Right hindlimb (tissue), 1 donor: ENCODE measurements around the gene CACNG6.
"Not testable (repeated sequence)": the region's sequence is repeated elsewhere in the genome, so short reads cannot be mapped to it uniquely, and the experiment has no call there.

Source experiments
- DNase-seq: peaks from one replicate; pipeline ENCODE4 v3.0.0-alpha.2; 2018

CACNG6 gene

GRCh38 chr19:54009440-54009839 is 18.0 kb downstream of the CACNG6 start:
- DNase-seq = no peak

- no peak for DNase-seq
These were observed 19.0 kb downstream of the CACNG6 start for GRCh38 chr19:54010474-54010873.

- DNase-seq = no peak
These were observed 20.2 kb downstream of the CACNG6 start for GRCh38 chr19:54011507-54012211.

DNA sequence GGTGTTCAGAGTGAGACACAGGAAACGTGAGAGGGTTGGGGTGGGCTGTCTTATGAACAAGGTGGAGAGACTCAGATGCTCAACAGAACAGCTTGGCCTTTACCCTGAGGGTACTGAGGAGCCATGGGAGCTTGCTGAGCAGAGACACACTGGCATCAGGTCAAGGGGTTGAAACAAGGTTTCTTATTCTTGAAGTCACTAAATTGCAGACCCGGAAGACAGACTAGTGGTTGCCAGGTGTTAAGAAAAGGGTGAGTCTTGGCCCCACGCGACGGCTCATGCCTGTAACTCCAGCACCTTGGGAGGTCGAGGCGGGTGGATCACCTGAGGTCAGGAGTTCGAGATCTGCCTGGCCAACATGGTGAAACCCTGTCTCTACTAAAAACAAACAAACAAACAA is 22.4 kb downstream of the CACNG6 start:
- no peak for DNase-seq

GRCh38 chr19:54014920-54015560 is 23.6 kb downstream of the CACNG6 start:
- DNase-seq = no peak

- no peak for DNase-seq
These were observed 25.8 kb downstream of the CACNG6 start for GRCh38 chr19:54017261-54017660.

GRCh38 chr19:54021363-54021762 is 29.9 kb downstream of the CACNG6 start:
- no peak for DNase-seq

DNA sequence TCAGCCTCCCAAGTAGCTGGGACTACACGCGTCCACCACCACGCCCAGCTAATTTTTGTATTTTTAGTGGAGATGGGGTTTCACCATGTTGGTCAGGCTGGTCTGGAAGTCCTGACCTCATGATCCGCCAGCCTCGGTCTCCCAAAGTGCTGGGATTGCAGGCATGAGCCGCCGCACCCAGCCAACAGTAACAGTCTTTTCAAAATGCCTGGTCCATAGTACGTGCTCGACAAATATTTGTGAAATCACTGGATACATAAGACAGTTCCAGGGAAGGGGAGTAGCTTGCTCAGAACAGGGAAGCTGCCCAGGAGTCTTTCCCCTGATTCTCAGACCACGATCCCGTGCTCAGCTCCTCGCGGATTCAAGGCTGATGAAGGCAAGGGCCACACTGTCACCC is 30.5 kb downstream of the CACNG6 start:
- DNase-seq = no peak

- DNase-seq = no peak
These were observed 31.8 kb downstream of the CACNG6 start for GRCh38 chr19:54023191-54023590.

DNA sequence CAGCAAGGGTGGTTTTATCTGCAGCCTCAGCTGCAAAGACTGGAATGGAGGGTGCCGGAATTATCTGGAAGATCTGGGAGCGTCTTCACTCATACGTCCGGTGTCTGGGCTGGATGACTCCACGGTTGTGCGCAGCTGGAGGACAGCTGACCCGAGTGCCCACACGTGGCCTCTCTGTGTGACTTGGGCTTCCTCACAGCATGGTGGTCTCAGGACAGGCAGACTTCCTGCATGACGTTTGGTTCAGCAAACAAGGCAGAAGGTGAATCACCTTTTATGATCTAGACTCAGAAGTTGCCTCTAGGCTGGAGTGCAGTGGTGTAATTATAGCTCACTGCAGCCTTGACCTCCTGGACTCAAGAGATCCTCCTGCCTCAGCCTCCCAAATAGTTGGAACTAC is 33.2 kb downstream of the CACNG6 start:
- DNase-seq = no peak

GRCh38 chr19:54026656-54027055 is 35.2 kb downstream of the CACNG6 start:
- DNase-seq = no peak

DNA sequence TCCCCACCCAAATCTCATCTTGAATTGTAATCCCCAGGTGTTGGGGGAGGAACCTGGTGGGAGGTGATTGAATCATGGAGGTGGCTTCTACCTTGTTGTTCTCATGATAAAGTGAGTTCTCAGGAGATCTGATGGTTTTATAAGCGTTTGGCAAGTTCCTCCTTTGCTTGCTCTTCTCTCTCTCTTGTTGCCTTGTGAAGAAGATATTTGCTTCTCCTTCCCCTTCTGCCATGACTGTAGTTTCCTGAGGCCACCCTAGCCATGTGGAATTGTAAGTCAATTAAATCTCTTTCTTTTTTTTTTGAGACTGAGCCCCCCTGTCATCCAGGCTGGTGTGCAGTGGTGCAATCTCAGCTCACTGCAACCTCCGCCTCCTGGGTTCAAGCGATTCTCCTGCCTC is 37.9 kb downstream of the CACNG6 start:
- DNase-seq = no peak

GRCh38 chr19:54029930-54030490 is 38.6 kb downstream of the CACNG6 start:
- DNase-seq = no peak

DNA sequence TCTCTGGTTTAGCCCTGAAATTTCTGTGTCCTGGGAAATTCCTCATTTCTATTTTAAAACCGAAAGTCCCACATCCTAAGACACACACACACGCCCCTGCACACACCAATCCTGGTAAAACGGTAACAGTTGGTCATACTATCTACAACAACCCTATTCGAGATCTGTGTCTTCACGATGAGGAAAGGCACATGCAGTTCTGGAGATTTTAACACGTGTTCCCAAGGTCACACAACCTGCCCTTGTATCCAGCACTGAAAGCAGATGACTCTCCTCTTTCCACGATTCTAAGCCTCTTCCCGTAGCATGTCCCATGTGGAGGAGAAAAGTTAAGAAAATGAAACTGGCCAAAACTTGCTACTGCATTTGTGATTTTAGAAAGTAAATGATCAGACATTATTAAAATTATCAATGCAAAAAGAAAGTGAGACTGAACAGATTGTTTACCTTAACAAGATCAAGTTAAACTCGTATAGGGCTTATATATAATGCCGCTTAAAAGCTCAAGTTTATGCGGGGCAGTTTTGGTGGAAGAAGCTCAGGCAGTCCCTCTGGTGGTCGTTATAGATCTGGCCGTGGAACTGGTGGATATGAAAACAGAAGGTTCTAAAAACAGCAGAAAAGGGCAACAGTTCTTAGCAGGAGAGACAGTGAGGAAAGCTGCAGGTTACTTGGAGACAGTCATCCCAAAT is 39.6 kb downstream of the CACNG6 start:
- DNase-seq = no peak

- no peak for DNase-seq
These were observed 44.1 kb downstream of the CACNG6 start for GRCh38 chr19:54035215-54036178.

GRCh38 chr19:54036542-54036941 is 45.1 kb downstream of the CACNG6 start:
- not testable (repeated sequence) for DNase-seq

- no peak for DNase-seq
These were observed 48.6 kb downstream of the CACNG6 start for GRCh38 chr19:54040003-54040402.

DNA sequence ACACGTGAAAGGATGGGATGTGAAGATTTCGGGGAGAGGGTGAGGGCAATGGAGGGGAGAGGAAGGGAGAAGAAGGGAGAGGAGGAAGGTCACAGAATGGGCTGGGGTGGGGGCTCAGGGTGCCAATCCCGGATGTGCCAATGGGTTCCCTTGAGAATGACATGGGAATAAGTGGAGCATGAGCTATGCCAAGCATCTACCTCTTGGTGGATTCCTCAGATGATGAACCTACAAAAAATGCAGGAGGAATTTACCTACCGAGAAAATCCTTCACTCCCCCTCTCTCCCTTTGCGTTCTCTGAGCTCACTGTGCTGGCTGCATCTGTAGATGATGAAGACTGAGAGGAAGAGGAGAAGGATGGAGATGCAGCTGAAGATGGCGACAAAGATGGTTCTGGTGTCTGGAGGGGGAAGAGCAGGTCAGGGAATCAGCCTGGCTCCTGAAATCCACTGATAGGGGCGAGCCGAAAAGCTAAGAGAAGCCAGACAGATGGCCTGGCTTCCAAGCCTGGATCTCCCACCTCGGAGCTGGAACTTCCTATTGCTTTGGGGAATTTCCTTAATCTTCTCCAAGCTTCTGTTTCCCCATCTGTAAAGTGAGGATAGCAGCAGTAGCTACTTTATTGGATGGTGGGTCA is 50.7 kb downstream of the CACNG6 start:
- no peak for DNase-seq

- no peak for DNase-seq
These were observed 51.6 kb downstream of the CACNG6 start for GRCh38 chr19:54042989-54043388.

DNA sequence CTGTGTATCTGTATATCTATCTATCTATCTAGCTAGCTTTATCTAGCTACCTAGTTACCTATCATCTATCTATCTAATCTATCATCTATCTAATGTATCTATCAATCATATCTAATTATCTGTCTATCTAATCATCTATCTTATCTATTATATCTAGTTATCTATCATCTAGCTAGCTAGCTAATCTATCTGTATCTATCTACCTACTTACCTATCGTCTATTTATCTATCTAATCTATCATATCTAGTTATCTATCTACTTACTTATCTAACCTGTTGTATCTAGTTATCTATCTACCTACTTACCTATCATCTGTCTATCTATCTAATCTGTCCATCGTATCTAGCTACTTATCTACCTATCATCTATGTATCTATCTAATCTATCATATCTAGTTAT is 54.3 kb downstream of the CACNG6 start:
- no peak for DNase-seq

- DNase-seq = no peak
These were observed 56.2 kb downstream of the CACNG6 start for GRCh38 chr19:54047616-54048015.
